GM18505 (cell line): ENCODE measurements around the gene NEAT1.

ENCODE experiments used
- ATAC-seq: cut with Tn5 transposase; IDR thresholded peaks from one replicate; pipeline ENCODE4 v1.9.1; 2021; ENCODE audit not compliant: unreplicated experiment
- POLR2A ChIP-seq: IDR thresholded peaks from 4 replicates; pipeline ENCODE4 v1.6.1; 2011; ENCODE audit warnings: borderline replicate concordance; ENCODE audit not compliant: insufficient read depth, insufficient read length; ENCODE audit errors: extremely low read depth

NEAT1 gene

GRCh38 chr11:65426839-65427690, 4.5 kb downstream of the NEAT1 start:
- TF ChIP-seq POLR2A, result peak; percentile 92
- ATAC-seq, result no peak

GRCh38 chr11:65427691-65428577, 5.3 kb downstream of the NEAT1 start:
- ATAC-seq, result no peak
- peak; percentile 65 for TF ChIP-seq POLR2A

- no peak for ATAC-seq
- peak; percentile 58 for TF ChIP-seq POLR2A
Measured at GRCh38 chr11:65428578-65429067, 6.0 kb downstream of the NEAT1 start.

- no peak for ATAC-seq
- peak; percentile 52 for TF ChIP-seq POLR2A
Measured at GRCh38 chr11:65429068-65429681, 6.6 kb downstream of the NEAT1 start.

- no peak for ATAC-seq
- TF ChIP-seq POLR2A, result peak; percentile 46
Measured at GRCh38 chr11:65429724-65430405, 7.3 kb downstream of the NEAT1 start.

- no peak for TF ChIP-seq POLR2A
- no peak for ATAC-seq
Measured at GRCh38 chr11:65430406-65431217, 8.0 kb downstream of the NEAT1 start.

- TF ChIP-seq POLR2A, result no peak
- ATAC-seq, result no peak
Measured at GRCh38 chr11:65431451-65432099, 9.0 kb downstream of the NEAT1 start.

GRCh38 chr11:65432100-65432650, 9.6 kb downstream of the NEAT1 start:
- no peak for ATAC-seq
- TF ChIP-seq POLR2A, result no peak

- peak; percentile 29 for TF ChIP-seq POLR2A
- ATAC-seq, result no peak
Measured at GRCh38 chr11:65432686-65433582, 10.3 kb downstream of the NEAT1 start.

GRCh38 chr11:65433657-65434056, 11.1 kb downstream of the NEAT1 start:
- ATAC-seq, result no peak
- TF ChIP-seq POLR2A, result no peak
